Suppressor macrophage treated with lipopolysaccharide for 4 hours (primary cell): ENCODE results near the gene SREBF2.

Source experiments
- DNase-seq: peaks from one replicate; pipeline ENCODE4 v3.0.0-alpha.2; 2020

Gene SREBF2

DNA sequence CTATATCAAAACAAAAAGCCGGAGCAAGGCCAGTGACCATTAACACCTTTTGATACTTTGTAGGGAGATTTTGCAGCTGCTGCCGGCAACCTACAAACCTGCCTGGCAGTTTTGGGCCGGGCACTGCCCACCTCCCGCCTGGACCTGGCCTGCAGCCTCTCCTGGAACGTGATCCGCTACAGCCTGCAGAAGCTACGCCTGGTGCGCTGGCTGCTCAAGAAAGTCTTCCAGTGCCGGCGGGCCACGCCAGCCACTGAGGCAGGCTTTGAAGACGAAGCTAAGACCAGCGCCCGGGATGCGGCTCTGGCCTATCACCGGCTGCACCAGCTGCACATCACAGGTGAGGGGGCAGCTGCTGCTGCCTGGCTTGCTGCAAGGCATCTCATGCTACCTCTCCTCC, 47.7 kb downstream of the SREBF2 start:
- DNase-seq, result no peak

DNA sequence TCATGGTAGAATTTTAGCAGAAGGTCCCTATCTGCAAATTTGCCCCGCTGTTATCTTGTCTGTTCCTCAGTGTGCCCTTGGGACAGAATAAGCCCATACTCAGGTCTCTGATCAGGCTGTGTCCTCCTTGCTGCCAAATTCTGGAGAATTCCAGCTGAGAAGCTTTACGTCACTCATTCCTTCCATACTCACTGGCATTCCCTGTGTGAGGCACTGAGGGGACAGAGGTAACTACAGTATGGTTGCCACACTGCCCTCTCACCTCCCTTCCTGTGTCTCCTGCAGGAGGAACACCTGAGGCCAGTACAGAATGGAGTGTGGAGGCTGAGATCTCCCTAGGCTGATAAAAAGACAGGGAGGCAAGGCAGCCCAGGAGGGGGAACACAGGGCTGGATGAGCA, 50.5 kb downstream of the SREBF2 start:
- no peak for DNase-seq

DNA sequence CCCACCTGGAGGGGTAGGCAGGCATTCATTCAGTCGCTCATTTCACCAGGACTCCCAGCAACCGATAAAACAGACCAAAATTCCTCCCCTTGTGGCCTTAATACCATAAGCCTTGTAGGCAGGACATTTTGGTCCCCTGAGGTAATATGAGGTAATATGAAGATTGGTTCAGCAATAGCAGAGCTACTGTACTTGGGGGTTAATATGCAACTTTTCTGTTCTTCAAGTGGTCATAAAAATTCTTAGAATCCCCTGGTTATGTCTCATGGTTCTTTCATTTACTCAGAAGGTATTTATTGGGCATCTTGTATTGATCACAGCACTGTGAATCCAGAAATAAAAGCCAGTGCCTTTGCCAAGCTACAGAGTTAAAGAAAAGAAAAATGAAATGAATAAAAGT, 52.2 kb downstream of the SREBF2 start:
- DNase-seq, result no peak

DNA sequence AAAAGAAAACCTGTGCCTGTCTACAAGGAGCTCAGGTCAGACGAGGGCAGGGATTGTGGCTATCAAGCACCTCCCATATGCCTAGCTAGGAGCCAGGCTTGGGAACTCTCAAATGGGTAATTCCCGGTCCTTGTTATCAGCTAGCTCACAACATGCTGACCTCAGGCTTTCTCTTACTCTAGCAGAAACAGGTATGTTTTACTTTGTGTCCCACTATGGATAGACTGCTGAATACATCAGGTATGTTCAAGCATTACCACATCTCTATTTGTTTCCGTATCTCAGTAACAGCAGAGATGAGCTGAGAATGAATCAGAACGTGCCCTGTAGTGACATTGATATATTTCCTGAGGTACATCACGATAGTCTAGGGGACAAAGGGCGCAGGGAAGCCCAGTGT, 52.6 kb downstream of the SREBF2 start:
- DNase-seq, result no peak

DNA sequence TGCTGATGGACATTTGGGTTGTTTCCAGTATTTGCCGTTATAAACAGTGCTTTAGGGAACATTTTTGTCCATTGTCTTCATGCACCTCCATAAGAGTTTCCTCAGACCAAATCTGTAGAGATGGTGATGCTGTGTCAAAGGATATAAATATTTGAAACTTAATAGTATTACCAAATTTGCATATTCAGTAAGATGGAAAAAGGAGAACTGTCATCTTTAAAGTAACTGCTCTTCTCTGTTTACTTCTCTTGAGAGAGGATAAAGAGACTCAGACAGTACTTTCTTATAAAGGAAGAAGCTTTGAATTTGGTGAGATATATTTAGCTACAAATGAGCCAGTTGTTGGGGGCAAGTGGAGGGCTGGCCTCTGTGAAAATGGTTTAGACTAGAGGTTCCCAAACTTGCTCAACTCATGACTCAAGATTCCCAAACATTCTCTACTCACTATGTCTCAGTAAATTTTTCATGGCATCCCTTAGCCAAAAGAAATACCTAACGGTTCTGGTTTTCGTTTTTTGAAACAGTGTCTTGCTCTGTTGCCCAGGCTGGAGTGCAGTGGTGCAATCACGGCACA, 55.8 kb downstream of the SREBF2 start:
- no peak for DNase-seq

DNA sequence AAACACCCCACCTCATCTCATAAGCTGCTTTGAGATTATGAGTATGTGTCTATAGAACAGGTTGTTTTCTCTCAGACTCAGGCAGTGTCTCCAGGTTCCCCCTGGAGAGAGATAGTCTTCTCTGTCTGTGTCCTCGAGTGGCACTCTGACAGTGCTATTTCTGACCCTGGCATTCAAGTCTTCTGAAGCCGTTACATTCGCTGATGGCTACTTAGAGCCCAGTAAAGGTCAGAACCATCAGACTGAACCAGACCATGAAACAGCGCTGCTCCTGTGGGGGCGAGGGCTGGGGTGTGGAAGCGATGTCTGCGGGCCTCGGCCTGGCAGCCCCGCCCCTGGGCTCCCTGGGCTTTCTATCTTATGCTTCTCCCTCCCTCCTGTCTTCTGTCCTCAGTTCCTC, 58.5 kb downstream of the SREBF2 start:
- no peak for DNase-seq

DNA sequence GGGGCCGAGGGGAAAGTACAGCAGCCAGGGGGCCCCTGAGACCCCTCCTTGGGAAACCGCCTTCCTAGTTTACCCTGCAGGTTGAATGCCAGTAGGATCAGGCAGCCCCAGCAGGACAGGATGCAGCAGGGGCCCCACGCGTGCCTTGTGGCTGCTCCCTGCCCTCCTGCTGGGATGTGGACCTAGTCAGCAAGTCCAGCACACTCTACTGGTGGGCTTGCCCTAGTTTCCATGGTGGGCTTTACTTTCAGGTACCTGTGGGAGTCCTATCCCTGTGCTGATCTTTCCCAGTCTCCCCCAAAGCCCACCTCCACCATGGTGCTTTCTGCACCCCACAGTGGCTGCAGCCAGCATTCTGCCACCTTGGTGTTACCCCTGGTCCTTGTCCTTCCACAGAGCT, 59.8 kb downstream of the SREBF2 start:
- DNase-seq, result no peak

DNA sequence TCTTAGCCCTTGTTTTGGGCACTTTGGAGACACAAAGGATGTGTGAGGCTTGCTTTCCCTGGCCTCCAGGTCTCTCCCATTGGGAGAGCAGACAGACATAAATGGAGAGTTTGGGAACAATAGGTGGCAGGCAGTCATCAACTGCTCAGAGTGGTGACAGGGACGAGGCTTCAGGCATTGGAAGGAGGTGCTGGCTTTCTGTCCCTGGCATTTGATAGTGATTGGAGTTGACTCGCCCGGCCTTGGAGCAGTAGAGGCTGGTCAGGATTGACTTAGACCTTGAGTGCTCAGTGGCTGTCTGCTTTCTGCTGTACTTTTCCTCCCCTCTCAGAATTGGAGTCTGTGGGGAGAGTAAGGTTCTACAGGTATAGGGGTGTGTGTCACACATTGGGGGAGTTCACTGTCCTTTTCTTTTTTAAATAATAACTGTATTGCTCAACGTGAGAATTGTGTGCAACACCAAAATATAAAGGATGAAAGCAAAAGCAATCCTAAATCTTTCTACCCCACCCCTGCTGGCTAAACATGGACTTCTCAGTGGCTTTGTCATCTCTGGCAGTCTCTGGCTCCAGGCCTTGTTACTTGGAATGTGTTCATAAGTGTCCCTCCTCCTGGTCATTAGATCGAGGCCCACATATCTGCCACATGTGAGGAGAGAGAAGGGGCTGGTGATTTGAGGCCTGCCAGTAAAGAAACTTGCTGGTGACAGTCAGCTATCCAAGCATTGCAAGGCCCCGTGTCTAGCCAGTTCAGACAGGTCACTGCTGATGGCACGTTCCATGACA, 60.9 kb downstream of the SREBF2 start:
- no peak for DNase-seq

DNA sequence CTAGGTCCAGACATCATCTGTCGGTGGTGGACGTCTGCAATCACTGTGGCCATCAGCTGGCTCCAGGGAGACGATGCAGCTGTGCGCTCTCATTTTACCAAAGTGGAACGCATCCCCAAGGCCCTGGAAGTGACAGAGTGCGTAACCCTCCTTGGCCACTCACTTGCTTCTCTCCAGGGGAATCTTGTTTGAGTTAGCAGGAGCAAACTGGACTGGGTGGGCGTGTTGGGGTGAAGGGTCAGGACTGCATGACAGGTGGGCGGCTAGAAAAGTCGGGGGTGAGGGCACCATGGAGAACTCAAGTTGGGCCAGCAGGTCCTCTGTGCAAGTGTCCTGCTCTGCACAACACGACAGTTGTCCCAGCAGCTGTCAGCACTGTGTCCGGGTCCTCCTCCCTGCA, 65.7 kb downstream of the SREBF2 start:
- DNase-seq, result no peak

DNA sequence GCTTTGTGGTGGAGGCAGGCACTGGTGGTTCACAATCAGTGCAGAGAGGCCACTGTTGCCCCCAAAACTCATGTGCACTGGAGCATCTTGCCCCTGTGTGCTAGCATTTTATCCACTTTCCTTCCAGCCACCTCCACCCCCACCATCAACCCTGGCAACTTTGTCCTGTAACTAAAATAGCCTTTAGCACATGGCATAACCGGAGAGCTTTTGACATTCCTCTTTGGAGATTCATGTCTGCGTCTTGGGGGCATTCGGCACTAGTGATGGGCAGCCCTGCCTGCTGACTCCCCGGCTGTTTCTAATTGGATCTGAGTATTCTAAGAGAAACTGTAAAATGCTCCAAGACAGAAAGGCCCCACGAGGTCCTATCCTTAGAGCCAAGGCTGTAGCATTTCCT, 66.2 kb downstream of the SREBF2 start:
- DNase-seq, result no peak

DNA sequence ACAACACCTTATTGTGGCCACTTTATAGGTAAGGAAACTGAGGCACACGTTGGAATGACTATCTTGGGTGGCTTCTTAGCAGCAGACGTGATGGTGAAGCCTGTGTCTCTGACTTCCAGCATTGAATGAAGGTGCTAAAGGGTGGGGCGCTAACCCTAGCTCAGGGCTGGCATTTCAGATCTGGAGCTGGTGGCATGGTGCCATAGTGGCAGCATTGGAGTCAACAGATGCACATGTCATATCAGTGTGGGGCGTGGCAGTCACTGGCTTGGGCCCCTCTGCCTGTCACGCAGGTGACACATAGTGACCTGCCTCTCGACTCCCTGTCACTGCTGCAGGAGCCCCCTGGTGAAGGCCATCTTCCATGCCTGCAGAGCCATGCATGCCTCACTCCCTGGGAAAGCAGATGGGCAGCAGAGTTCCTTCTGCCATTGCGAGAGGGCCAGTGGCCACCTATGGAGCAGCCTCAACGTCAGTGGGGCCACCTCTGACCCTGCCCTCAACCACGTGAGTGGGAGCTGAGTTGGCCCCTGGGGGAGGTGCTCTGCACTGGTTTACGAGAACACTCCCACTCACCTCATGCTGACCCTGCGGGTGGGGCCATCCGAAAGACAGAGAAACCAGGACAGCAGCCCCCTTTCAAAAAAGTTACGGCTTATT, 67.2 kb downstream of the SREBF2 start:
- no peak for DNase-seq

DNA sequence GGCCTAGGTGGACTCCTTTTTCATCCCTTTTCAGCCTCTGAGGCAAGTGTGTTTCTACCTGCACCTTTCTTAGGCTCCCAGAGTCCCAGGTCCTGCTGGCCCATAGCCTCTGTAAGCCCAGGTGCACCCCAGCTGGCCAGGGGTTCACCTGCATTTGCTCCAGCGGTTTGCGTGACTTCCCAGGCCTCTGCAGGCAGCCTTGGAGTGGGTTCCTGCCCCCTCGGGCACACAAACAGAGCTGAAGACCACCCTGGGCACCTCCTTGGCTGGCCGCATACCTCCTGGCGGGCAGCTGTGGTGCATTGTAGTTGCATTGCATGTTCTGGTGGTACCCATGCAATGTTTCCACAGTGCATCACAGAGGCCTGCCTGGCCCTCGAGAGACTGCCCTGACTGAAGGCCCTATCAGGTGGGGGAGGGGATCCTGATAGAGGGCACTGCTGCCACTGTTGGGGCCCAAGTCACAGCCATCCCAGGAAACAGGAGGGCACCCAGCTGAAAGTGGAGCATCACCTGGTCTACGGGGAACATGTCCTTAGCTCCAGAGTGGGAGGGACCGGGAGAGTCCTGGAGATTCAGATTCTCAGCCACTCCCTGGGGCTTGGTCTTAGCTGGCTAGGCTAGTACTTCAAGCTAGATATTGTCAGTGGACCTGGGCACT, 67.9 kb downstream of the SREBF2 start:
- DNase-seq, result no peak

DNA sequence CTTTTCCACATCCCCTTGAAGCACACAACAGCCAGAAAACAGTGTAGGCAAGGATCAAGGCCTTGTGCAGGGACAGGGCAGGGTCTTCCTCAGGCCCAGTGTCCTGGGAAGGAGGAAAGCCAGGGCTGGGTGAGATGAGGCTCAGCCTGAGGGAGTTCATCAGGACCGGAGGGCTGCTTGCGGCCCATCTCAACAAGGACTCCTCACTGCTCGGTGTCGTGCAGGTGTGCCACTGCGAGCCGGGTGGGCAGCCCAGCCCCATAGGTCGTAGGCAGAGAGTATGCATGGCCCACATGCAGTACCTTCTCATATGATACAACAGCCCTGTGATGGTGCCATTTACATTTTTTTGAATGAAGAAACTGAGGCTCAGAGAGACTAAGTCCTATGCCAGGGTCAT, 69.1 kb downstream of the SREBF2 start:
- no peak for DNase-seq

DNA sequence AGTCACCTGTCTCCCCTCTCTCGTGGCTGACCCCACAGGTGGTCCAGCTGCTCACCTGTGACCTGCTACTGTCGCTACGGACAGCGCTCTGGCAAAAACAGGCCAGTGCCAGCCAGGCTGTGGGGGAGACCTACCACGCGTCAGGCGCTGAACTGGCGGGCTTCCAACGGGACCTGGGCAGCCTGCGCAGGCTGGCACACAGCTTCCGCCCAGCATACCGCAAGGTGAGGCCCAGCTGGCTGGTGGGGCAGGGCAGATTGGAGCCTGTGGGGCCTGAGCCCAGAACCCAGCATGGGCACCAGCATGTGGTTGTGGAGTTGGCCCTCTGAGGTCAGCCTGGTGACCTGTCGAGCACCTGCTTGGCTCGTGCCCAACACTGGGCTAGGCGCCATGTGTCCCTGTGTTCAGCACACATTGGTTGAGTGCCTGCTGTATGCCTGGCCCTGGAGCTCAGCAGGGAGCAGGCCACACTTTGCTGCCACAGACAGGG, 70.1 kb downstream of the SREBF2 start:
- DNase-seq, result no peak

DNA sequence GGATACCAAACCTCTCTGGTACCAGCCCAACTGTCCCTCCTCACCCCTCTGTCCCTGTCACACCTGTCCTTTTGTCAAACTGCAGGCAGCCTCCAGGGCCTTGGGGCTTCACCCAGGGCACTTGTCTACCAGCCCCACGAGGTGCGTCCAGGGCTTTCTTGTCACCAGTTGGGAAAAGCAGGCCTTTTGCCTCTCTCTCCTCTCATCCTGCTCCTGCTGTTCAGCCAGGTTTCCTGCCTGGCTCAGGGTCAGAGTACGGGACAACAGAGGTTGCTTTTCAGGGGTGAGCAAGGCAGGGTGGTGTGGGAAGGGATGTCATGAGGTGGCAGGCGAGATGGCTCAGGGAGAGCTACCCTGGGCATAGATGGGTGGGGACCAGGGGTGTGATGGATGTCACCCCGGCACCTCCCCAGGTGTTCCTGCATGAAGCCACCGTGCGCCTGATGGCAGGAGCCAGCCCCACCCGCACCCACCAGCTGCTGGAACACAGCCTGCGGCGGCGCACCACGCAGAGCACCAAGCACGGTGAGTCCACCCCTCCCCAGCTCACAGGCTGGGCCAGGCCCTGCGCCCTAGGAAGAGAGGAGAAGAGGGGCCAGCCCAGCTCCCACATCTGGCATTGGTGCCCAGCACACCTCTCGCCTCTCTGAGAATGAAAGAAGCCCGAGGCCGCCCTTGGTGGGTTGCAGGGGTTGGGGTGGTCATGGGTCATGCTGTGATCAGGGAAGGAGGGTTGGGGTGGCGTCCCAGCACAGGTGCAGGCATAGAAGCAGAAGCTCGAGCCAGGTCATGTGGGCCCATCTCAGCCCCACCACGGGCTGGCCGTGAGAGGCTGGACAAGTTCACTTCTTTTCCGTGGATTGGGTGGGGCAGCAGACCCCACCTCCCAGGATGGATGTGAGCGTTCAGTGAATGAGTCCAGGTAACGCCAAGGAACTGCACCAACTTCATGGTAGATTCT, 71.8 kb downstream of the SREBF2 start:
- DNase-seq, result no peak

DNA sequence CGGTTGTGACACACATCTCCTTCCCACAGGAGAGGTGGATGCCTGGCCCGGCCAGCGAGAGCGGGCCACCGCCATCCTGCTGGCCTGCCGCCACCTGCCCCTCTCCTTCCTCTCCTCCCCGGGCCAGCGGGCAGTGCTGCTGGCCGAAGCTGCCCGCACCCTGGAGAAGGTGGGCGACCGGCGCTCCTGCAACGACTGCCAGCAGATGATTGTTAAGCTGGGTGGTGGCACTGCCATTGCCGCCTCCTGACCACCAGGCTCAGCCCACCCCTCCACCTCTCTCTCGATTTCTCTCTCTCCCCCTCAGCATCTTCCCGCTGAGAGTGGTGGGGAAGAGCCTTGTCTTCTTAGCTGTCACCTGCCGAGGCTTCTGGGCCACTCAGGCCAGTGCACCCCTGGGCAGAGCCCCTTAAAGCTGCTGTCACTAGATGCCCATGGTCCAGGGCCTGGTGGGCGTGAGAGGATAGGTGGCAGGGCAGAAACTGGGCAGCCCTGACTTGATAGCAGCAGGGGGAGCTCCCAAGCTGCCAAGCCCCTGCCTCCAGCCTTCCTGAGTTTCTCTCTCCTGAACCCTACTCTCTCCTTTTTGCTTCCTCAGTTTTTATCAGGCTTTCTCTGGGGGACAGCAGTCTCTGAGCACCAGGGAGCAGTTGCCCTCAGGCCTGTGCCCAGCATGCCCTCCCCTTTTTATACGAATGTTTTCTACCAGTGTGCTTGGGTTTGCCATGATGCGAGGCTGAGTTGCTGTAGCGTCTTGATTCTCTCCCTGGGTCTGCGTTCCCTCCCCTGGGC, 72.7 kb downstream of the SREBF2 start:
- DNase-seq, result no peak

DNA sequence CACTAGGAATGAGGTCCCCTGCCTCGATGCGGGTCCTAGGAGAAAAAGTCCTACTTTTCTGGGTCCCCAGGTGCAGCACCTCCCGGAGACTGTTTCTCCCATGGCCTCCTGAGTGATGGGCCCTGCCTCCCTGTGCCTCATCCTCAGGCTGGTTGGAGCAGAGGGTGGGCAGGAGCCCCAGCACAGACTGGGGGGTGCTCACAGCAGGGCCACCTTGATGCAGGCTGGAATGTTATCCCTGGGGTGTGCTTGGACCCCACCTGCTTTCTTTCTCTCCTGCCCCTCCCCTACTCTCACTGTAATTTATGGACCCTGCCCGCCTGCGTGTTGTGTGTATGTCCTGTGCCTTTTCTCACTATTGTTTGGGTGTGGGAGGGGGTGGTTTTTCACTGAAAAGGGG, 73.9 kb downstream of the SREBF2 start:
- DNase-seq, result no peak

DNA sequence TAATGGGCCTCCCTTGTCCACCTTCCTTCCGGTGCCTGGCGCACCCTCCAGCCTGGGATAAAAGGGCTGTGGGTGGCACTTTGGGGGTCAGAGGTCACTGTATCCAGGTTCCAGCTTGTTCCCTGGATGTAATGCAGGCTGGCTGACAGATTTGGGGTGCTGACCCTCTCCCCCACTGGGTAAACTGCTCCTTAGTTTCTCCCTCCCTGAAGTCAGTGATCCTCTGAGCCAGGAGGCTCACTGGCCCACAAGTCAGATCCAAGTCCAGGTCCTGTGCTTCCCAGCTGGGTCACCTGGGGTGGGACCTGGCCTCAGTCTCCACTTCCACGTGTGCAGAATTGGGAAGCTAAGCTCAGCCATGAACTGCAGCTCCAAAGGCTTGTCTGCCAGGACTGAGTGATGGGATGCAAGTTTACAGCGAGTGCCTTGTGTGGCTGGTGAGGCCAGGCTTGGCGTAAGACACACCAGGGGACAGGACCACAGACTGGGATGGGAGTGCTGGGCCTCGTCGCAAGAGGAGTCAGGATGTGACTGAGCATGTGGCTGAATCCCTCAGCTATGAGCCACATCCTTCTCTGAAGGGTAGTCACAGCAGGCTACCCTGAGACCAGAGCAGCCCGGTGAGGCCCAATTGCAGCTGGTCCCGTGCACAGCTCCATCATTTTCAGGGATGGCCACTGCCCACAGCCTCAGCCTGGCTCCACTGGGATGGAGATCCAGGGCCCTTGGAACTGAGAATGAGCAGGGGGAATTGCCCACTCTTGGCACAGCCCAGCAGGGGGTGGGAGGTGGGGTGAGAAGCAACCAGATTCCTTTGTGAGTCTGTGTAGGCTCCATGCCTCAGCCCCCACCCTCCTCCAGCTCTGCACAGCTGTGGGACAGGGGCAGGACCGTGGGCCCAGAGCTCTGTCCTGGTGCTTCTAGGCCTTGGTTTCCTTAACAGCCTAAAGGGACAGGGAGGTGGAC, 74.8 kb downstream of the SREBF2 start:
- DNase-seq, result no peak

DNA sequence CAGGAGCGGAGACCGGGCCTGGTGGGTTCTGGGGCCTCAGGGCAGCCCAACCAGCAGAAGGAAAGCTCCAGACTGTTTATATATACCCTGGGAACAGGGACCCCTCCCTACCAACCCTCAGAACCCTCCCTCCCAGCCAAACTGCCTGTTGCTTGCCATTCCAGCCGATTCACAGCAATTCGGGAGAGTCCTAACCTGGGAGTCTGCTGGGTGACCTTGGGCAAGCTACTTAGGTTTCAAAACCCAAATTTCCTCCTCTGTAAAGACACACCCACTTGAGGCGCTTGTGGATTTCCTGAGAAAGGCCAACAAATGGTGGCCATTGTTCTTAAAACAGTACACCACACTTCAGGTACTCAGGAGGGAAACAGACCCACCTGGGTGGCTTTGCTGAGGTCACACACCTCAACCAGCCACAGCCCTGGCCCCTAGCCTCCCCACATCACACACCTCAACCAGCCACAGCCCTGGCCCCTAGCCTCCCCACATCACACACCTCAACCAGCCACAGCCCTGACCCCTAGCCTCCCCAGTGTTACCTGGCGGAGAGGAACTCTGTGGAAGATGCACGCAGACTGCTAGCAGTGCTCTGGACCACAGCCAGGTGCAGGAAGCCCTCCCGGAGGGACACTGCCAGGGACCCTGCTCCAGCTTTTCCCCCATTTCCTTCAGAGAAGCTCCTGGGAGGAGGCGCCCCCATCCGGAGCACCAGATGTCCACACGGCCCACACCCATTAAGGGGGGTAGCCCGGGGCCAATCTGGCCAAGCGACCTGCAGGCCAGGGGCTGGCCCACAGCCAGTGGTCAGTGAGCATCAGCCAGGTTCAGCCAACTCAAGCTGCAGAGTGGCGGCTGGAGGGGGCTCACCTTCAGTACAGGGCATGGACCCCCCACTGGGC, 75.8 kb downstream of the SREBF2 start:
- no peak for DNase-seq
